T-helper 9 cell (primary cell): ENCODE data around the gene CNTN3.

Source experiments
- DNase-seq: peaks from one replicate; pipeline ENCODE4 v3.0.0-alpha.2; 2020

CNTN3 gene

DNA sequence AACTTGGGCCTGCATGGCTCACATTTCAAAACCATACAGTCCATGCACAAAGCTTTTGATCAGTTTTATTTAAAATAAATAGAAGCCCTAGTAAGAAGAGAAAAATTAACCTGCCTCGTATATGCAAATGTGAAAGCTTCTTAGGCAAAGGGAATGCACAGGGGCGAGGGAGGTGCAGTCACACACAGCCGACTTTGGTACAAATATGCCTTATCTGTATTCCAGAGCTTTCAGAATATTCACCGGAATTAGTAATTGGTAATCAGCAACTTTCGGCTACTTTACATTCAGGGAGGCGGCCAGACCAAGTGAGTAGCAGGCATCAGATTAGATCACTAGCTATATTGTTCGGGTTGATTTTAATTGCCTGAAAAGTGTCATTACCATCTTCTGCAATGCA is 7.5 kb downstream of the CNTN3 start:
- DNase-seq: no peak

DNA sequence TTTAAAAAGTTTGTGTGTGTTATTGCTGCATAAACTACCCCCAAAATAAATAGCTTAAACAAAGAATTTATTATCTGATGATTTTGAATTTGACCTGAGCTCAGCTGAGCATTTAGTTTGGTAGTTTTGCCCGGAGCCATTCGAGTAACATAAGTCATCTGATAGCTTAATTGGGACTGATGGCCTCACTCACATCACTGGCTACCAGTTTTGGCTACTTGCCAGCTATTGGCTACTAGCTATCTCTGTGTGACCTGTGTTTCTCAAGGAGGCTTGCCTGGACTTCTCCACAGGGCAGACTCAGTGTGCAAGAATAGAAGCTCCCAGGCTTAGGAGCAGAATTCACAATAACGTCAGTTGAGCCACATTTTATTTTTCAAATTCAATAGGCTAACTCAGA is 9.0 kb downstream of the CNTN3 start:
- DNase-seq: no peak

DNA sequence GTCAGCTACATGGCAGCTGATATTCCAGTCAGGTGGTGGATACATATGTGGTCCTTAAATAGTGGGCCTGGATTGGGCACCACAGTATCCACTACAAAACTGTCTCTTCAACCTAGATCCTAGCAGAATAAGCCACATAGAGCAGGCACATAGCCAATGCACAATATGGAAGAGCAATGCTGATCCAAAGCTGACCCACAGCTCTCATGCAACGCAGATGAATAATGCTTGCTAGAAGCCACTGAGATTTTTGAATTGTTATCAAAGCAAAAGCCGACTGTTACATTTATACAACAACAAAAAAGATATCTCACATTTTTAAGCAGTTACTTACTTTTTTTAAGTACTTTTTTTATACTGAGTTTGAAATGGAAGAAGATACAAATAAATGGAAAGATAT is 11.2 kb downstream of the CNTN3 start:
- no peak for DNase-seq

DNA sequence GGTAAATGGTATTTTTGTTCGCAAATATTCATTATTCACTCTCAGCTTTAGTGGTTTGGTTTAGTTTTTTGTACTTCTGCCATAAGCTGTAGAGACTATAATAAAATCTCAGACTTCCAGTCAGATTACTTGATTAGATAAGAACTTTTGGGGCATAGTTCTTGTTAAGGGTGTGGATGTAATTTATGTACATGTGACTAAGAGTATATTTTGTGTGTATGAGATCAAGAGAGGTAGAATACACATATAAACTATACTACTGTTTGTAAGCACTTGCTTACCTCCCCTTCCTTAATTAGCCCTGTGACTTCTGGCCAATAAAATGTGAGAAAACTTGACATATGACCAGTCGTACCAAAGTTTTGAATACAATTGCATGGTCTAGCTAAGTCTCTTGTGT is 12.0 kb downstream of the CNTN3 start:
- DNase-seq: no peak

DNA sequence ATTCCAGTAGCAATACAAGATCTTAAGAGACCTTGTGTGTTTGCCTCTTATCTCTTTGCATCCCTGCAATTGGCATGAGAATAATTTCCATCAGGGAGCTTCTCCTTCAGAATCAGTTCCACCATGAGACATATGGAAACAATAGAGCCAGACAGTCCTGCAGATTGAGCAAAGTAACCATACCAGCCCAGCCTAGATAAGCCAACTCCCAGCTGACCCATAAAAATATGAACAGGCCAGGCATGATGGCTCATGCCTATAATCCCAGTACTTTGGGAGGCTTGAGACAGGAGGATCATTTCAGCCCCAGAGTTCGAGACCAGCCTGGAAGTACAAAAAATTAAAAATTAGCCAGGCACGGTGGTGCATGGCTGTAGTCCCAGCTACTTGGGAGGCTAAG is 12.7 kb downstream of the CNTN3 start:
- DNase-seq: no peak

DNA sequence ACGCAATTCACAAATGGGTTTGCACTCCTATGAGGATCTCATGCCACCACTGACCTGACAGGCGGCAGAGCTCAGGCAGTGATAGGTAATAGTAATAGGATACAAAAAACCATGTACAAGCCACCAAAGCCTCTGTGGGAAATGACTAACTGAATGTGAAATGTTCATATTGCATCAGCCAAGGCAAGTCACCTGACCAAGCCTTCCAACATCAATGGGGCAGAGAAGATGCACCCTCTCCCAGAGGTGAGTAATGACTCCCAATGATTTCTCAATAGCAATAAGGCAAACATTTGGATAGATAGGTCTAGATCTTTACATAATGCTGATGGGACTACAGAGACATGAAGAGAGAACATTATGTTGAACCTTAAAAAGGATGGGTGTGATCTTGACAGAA is 14.9 kb downstream of the CNTN3 start:
- DNase-seq: no peak

DNA sequence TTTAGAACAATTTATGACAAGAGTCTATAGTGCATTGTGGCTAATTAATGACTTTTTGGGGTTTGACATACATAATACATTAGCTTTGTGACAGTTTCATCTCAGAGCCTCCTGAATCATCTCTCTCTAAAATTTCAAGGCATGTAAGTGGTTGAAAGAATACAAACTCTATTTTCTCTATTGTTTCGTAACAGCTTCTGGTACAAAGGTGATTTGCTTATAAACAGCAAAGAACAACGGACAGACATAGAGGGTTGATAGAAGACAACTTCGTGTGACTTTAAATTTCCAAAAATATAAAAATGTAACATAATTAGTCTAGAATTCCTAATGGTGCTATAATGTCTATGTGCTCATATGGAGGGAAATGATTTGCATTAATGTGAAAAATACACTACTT is 21.3 kb downstream of the CNTN3 start:
- DNase-seq: no peak

DNA sequence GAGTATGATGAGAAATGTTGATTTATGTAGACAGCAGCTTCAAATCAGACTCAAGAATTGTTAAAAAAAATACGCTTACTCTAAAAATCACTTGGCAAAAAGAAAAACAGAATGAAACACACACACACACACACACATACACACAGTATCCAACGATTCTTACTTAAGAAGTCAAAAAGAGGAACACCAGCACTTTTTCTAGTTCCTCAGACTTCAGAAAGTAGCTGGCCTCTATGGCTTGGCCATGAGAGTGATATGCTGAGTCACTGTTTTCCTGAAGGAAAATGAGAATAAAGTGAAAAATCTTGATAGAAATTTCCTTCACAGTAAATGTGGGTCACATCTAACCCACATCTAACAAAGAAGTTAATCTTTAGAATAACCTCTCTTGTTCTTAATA is 22.1 kb downstream of the CNTN3 start:
- no peak for DNase-seq

DNA sequence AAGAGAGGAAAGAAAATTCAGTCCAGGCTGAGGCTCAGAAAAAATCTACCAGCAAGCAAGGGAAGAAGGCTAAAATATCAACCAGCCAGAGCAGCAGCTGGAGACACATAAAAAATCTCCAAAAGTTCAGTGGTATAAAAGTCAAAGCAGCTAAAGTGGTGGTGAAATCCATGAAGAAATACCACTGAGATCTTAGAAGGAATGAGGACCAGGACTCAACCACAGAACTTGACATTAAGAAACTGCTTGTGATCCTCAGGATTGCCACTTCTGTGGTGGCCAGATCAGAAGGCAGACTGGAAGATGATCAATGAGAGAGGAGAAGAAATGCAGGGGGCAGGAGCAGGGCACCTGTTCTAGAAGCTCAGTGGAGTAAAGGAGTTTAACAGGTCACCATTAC is 22.5 kb downstream of the CNTN3 start:
- no peak for DNase-seq

DNA sequence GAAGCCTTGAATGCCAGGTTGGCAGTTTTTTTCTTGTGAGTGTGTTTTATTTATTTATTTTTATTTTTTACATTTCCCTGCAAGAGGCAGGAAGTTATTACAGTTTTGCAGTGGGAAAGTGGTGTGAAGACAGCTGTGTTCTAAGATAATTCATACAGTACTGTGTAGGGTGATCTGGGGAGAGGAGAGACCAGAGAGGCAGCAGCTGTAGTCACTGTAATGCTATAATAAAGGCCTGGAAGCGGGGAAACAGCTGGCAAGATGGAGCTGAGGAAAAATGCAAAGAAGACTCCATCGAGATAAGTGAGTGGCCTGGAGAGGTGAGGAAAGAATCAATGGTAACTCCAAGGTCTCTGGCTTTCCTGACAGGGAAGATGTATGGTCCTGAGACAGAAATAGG is 23.1 kb downstream of the CNTN3 start:
- DNase-seq: no peak

DNA sequence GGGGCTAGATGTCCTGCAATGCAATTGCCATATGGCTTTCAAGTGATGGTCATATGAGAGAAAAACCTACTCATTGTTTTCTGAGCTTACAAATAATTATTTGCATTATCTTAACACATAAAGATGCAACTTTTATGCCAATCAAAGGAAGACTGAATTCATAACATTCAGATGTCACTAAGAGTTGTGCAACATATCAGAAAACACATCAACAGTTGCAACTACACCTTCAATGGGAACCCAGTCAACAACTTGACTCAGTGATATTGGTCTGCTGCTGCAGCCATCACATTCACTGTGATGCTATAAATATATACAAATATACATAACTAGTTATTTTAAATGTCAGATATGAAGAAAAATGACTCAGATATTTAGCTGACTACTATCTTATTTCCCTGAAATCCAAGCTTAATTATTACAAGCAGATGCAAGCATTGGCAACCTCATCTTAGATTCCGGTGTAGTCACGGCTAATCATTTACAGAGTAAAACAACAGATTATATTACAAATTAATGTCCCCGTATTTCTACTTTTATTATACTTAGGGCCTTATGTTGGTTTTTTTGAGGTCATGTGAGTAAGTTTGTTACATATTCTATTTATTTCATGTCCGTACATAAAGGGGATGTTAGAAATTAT is 23.7 kb downstream of the CNTN3 start:
- DNase-seq: no peak

DNA sequence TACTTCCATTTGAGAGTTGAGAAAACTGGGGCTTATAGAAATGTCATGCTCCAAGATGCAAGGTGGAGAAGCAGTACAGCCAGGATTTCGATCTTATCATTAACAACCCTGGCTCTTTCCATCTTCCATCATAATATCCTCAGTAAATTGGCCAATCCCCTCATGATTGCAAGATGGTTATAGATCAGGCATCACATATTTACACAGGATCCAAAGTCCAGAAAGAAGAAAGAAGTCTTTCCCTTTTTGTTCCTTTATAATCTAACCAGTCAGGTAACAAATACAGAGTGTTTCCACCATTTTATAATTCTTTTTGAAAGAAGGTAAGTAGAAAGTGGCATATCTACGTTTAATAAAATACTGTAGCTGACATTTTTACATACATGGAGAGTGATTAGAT is 29.7 kb downstream of the CNTN3 start:
- DNase-seq: no peak

DNA sequence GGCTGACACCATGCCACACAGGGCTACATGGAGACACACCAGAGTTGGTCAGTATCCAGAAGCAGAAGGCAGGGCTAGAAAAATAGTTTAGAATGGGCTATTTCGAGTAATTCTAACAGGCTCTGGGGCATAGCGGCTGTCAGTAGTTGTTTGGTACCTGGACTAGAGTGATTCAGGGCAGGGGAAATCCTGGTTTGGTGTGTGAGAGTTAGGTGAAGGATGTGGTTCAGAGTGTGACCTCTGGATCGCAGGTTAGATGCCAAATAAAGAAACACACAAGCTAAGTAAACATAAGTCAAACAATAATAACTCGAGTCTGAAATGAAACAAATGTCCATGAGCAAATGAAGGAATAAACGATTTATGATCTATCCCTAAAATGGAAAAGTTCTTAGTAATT is 31.5 kb downstream of the CNTN3 start:
- DNase-seq: no peak

DNA sequence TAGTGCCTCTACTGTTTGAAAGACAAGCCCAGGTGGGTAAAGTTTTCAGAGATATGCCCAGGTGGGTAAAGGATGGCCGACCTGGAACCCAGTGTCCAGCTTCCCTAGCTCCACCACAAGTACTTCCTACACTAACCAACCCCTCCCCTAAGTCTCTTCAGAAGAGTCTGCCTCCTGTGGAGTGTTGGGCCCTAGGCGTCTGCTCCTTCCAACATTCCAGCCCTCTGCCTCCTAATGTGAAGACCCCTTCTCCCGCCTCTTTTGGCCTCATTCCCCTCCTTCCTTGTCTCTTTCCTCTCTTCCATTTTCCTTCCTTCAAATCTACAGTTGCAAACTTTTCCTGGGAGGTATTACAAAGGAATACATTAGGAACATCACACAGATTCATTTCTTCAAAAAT is 38.6 kb downstream of the CNTN3 start:
- DNase-seq: no peak

DNA sequence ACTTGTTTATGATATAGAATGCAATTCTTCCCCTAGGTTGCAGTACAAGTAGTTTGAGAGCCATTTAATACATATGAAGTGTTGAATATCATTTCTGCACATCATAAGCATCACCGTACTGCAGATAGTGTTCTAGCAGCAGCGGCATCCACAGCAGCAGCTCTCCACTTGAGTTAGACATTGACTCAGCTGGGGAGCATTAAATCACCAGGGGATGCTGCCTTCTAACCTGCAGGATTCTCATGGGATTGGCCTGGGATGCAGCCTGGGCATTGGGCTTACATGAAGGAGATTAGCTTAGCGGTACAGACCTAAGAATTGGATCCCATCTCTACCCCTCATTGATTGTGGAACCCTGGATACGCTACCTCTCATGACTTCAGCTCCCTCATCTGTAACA is 43.3 kb downstream of the CNTN3 start:
- DNase-seq: no peak
